ENCODE measurements around the gene INSL3.

- no peak for TF ChIP-seq POLR2A (IDR thresholded peaks at IDR 0.05)
- TF ChIP-seq, protein P1, sequence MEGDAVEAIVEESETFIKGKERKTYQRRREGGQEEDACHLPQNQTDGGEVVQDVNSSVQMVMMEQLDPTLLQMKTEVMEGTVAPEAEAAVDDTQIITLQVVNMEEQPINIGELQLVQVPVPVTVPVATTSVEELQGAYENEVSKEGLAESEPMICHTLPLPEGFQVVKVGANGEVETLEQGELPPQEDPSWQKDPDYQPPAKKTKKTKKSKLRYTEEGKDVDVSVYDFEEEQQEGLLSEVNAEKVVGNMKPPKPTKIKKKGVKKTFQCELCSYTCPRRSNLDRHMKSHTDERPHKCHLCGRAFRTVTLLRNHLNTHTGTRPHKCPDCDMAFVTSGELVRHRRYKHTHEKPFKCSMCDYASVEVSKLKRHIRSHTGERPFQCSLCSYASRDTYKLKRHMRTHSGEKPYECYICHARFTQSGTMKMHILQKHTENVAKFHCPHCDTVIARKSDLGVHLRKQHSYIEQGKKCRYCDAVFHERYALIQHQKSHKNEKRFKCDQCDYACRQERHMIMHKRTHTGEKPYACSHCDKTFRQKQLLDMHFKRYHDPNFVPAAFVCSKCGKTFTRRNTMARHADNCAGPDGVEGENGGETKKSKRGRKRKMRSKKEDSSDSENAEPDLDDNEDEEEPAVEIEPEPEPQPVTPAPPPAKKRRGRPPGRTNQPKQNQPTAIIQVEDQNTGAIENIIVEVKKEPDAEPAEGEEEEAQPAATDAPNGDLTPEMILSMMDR (IDR thresholded peaks at IDR 0.05), result no peak
Observed at GRCh38 chr19:17812099-17812498, 9.2 kb downstream of the INSL3 start.
